SK-MEL-5 (cell line): ENCODE measurements around the gene RAMP2. TPM values are rescaled to one million over a fixed set of nuclear protein-coding genes. Genes with fewer than 3 reads are reported as not detected.
"Not testable (repeated sequence)": the region's sequence is repeated elsewhere in the genome, so short reads cannot be mapped to it uniquely, and the experiment has no call there.

Source experiments
- DNase-seq: peaks from one replicate; pipeline ENCODE4 v3.0.0-alpha.2; 2016; ENCODE audit warnings: low read depth, low spot score
- in situ Hi-C: cut with HindIII; loops from 2 replicates; pipeline ENCODE4 v1.10.0; 2016; ENCODE audit warnings: low sequenced_read_pairs, high pct_unique_total_duplicates, low pct_unique_long_range_greater_than_20kb
- total RNA-seq: library from RNA; depleted of rRNA; stranded (reverse); fragments of >200 nt; shearing (Covaris generic); gene quantifications from 2 replicates; pipeline ENCODE4 v1.2.3, GENCODE V29; 2014

The RAMP2 gene
- total RNA-seq, 1 experiment from 2014 or later: not detected

DNA sequence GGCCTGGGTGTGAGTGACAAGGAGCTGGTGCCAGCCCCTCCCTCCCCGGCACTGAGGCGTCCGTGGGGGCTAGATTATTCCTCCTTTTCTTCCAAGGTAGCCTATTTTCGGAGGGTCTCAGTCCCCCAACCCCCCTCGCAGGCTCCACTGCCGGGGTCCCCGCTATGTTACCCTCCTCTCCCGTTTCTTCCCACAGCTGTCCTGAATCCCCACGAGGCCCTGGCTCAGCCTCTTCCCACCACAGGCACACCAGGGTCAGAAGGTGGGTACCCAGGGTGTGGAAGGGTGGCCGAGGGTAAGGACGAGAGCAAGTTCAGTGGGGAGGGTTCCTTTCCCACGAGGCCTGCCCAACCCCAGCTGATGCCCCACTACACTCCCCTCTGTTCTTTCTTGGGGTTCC lies 611 bp downstream of the RAMP2 start:
- in situ Hi-C loops: no loop called here
- no peak for DNase-seq

DNA sequence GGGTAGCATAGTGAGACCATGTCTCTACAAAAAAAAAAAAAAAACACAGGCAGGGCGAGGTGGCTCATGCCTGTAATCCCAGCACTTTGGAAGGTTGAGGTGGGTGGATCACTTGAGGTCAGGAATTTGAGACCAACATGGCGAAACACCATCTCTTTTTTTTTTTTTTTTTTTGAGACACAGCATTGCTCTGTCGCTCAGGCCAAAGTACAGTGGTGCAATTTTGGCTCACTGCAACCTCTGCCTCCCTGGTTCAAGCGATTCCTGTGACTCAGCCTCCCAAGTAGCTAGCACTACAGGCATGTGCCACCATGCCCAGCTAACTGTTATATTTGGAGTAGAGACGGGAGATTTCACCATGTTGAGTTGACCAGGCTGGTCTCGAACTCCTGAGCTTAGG lies 5.1 kb downstream of the RAMP2 start:
- DNase-seq: no peak
- in situ Hi-C loops: no loop called here

DNA sequence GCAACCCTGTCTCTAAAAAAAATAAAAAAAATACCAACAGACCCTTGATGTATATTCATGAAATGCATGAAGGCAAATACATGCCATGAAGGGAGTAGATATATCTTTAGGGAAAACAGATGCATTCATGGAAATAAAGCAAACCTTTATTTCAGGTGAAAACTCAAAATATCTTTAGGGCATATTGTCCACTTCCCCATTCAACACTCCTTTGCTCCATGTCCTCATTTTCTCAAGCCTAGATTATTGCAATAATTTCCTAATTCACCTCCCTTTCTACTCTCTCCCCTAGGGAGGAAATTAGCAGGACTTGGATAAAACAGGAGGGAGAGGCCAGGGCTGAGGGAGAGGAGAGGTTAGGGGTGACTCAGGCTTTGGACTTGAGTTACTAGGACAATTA lies 6.5 kb downstream of the RAMP2 start:
- DNase-seq: no peak
- in situ Hi-C loops: no loop called here

DNA sequence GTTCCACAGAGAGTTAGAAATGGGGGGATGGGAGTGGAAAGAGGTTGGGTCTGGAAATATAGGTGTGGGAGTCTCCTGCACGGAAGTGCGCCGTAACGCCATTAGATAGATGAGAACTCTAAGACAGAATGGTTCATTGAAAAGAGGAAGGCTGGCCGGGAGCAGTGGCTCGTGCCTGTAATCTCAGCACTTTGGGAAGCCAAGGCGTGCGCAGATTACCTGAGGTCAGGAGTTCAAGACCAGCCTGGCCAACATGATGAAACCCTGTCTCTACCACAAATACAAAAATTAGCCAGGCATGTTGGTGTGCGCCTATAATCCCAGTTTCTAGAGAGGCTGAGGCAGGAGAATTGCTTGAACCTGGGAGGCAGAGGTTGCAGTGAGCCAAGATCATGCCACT lies 7.0 kb downstream of the RAMP2 start:
- DNase-seq, in situ Hi-C loops: not testable (repeated sequence)

DNA sequence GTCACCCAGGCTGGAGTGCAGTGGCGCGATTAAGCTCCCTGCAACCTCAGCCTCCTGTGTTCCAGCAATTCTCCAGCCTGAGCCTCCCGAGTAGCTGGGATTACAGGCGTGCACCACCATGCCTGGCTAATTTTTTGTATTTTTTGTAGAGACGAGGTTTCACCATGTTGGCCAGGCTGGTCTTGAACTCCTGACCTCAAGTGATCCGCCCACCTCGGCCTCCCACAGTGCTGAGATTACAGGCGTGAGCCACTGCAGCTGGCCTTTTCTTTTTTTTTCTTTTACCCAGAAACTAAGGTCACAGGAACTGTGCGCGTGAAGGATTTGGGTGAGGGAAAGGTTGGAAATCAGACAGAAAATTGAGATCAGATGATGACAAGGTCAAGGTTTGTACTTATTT lies 8.9 kb downstream of the RAMP2 start:
- DNase-seq, in situ Hi-C loops: not testable (repeated sequence)

DNA sequence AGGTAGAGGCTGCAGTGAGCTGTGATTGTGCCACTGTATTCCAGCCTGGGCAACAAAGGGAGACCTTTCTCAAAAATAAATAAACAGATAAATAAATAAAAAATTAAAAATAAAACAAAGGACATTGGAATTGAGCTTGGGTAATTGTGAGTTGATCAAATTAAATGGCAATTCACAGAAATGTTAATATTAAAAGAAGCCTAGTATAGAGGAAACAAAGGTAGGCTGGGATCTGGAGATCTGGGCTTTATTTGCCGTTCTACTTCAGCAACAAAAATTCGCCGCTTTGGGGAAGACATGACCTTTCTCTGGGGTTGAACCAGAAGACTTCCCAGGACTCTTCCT lies 11.9 kb downstream of the RAMP2 start:
- in situ Hi-C loops: no loop called here
- no peak for DNase-seq

DNA sequence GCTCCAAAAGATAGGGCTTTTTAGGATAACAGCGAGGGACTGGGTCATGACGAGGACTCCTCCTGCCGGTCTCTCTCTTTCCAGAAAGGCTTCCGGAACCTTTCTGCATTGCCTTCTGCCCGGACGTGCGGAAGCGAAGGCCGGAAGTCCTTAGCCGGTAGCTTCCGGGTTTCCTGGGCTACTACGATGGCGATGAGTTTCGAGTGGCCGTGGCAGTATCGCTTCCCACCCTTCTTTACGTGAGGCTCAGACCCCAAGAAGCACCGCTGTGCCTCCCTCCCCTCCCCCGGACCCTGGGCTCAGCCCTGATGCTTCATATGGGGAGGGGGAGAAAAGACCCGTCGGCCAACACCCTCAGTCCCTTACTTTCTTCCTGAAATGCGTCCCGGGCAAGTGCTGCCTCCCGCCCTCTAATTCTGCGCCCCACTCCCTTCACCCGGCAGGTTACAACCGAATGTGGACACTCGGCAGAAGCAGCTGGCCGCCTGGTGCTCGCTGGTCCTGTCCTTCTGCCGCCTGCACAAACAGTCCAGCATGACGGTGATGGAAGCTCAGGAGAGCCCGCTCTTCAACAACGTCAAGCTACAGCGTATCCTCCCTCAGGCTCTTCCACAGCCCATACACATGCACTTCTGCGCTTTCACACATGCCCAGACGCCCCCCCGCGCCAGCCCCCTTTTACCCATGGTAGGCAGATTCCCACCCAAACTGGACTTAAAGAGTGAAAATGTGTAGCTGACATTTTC lies 12.4 kb downstream of the RAMP2 start, which contains the start of gene VPS25:
TSS of gene VPS25 (plus strand) at position 160 of the 746 bp plus-strand sequence. CDS start at position 187, 27 bp downstream.
- in situ Hi-C loops: no loop called here
- DNase-seq: peak; percentile 87

DNA sequence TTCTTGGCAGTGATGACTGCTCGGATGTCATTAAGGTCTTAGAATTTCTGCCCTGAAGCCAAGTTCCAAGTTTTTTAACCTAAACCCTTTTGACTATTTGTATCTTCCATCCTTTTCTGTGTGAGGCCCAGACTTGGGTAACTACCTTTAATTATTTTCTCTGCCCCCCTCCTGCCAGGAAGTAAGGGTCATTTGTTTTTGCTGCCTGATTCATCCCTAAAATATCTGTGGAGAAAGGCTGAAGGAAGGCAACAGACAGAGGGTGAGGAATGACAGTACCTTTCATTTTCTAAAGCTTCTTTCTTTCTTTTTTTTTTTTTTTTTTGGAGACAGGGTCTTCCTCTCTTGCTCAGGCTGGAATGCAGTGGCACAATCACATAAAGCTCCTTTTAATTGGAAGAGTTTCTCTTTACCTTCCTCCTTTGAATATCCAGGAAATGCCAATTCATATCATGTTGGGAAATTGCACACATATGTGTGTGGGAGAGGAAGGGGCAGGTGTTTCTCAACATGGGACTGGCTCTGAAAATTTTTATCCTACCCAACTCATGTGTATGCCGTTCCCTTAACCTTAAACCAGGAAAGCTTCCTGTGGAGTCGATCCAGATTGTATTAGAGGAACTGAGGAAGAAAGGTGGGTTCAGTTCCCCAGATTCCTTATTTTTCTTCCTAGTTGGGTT lies 13.2 kb downstream of the RAMP2 start:
- in situ Hi-C loops: no loop called here
- DNase-seq: no peak

DNA sequence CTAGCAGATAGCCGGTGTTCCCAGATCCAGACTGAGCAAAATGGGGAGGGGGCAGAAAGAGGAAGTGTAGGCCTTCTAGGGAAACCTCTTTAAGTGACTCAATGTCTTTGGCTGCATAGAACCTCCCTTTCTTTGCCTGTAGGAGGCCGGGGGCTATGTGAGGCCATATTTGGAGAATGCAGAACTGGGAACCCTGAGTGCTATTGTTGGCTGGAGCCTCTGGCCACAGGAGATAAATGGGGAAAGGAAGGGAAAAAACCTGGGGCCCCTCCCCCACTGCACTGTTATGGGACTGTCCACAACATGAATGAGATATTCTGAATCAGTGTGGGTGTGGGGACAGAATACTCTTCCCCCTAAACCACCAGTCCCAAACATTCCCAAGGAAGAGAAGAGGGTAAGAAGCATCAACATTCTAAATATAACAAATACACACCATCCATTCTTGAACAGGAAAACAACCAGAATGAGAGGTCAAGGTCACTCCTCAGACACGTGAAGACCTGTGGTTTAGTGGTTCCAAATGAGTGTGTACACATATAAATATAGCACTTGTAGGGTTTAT lies 14.6 kb downstream of the RAMP2 start:
- peak; percentile 35 for DNase-seq
- in situ Hi-C loops: no loop called here

DNA sequence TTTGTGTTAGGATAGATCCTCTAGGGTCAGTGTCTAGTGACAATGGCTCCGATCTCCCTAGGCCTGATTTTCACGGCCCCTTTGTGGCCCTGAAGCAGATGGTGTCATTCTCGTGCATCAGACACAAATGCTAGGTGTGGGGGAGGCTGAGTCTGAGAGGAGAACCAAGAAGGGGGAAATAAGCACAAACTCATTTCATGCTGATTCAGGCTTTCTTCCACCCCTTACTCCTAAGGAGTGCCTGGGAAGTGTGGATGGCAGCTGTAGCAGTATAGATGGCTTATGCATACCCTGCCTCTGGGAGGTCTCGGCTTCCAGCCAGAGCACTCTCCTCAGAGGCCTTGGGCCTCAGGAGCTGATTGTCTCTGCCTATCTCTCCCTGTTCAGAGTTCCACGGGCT lies 17.5 kb downstream of the RAMP2 start:
- no peak for DNase-seq
- in situ Hi-C loops: no loop called here

DNA sequence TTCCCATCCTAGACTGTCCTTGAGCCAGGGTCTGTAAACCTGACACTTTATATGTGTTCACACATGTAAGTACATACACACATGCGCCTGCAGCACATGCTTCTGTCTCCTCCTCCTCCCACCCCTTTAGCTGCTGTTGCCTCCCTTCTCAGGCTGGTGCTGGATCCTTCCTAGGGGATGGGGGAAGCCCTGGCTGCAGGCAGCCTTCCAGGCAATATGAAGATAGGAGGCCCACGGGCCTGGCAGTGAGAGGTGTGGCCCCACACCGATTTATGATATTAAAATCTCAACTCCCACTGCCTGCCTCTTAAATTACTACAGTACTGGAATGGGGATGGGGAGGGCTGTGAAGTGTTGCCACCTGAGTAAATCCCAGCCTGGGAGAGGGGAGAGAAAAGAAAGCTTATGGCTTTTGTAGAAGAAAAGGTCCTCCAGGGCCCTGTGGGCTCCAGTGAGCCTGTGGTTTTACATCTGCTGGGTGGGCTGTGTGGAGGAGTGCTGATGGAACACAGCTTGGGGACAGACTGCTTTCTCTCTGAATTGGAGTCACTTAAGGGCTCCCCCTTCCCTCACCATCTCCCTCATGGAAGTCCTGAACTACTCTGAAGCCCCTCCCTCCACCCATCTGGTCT lies 18.4 kb downstream of the RAMP2 start:
- in situ Hi-C loops: no loop called here
- no peak for DNase-seq

DNA sequence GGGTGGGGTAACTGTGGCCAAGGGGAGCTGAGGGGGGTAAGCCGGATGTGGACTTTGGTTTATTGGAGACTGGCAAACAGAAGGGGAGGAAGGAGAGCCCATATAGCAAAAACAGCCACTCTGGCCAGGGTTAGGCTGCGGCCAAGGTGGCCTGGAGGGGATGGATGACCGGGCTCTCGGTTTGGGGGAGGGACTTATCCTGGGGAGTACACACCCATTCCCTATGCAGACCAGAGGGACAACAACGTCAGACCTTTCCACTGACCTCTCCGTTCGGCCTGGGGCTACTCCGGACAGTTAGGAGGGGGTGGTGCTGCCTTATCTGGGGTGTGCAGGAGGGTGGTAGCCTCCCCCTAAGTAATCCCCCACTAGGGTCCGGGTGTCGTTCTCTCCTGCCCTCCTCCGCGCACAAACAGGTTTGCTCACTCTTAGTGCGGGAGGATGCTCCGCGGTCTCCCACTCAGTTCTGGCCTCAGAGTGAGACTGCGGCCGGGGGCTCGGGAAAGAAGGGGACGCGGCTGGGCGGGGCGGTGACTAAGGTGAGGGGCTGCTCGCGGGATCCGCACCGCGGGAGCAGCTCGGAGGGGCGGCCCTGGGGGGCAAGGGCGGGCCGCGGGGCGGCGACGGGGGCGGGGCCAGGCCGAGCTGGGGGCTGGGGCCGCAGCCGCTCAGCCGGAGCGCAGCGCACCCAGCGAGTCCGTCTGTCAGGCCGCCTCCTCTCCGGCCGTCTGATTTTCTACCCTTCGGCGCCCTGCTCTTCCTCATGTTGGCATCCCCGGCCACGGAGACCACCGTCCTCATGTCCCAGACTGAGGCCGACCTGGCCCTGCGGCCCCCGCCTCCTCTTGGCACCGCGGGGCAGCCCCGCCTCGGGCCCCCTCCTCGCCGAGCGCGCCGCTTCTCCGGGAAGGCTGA lies 19.2 kb downstream of the RAMP2 start, which contains the start of gene WNK4:
TSS of gene WNK4 (plus strand) at position 675 of the 915 bp plus-strand sequence. CDS start at position 764, 89 bp downstream.
- peak; percentile 25 for DNase-seq
- in situ Hi-C loops: no loop called here

DNA sequence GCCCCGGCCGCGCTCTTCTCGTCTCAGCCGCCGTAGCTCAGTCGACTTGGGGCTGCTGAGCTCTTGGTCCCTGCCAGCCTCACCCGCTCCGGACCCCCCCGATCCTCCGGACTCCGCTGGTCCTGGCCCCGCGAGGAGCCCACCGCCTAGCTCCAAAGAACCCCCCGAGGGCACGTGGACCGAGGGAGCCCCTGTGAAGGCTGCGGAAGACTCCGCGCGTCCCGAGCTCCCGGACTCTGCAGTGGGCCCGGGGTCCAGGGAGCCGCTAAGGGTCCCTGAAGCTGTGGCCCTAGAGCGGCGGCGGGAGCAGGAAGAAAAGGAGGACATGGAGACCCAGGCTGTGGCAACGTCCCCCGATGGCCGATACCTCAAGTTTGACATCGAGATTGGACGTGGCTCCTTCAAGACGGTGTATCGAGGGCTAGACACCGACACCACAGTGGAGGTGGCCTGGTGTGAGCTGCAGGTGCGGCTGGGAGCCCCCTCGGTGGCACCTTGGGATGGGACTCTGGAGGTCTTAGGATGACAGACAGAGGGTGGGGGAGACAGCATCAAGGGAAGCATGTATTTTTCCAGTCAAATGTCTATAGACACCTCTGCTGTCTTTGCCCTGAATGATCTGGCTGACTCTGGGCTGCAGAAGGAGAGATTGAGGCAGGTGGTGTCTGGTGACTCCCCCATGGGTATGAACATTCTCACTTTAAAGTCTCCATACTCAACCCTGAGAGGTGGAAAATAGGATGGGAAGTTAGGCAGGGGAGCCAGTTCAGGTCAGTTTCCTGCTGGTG lies 20.0 kb downstream of the RAMP2 start:
- in situ Hi-C loops: no loop called here
- DNase-seq: no peak

DNA sequence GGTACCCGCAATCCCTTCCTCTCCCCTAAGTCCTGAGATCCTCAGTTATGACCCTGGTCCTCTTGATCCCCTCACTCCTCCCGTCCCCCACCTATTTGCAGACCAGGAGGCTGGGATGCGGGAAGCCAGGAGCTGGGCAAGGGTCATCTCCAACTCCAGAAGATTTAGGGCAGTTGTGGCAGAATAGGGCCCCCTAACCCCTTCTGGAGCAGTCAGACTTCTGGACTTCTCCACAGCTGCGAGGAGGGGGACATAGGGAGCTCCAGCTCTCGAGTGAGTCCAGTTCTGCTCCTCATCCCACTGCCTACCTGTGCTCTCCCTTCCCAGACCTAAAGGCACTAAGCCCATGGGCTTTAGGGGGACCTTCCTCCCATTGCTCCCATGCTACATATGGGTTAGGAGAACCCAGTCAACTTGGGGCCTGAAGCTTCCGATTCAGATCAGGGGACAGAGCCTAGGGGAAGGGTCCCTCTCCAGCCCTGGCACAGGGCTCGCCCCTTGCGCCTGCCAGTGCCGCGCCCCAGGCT lies 20.7 kb downstream of the RAMP2 start:
- DNase-seq: no peak
- in situ Hi-C loops: no loop called here

DNA sequence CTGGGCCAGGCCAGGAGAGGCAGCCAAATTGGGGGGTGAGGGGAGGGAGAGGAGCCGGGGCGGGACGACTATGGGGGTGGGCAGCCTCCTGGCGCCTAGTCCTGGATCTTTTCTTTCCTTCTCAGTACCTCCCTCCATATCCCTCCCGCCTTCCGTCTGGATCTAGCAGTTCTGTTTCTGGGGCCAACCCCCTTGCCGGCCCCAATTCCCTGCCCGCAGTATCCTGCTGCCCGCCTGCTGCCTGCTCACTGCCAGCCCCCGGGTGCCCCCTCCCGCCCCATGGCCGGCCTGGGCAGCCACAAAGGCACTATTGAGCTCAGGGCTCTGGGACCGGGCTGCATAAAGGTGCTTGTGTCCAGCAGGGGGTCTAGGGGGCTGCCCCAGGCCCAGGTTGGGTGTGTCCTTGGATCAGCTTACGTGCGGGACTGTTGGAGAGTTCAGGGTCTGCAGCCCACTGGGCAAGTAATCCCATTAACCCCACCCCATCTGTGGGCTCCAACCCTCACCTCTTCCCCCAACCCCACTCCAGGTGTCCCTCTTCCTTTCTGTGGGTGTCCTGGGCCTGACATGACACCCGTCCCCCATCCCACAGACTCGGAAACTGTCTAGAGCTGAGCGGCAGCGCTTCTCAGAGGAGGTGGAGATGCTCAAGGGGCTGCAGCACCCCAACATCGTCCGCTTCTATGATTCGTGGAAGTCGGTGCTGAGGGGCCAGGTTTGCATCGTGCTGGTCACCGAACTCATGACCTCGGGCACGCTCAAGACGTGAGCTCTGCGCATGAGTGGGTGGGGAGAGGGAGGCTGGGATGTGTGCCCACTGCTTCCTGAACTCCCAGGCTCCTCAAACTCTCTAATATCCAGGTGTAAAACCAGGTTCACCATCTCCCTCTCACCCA lies 21.4 kb downstream of the RAMP2 start:
- in situ Hi-C loops: no loop called here
- no peak for DNase-seq
